Midbrain (tissue), 1 donor: Measurements from ENCODE around the gene TMEM236.
"Not testable (repeated sequence)": the region's sequence is repeated elsewhere in the genome, so short reads cannot be mapped to it uniquely, and the experiment has no call there.

ENCODE experiments used
- DNase-seq: peaks from one replicate; lab custom pipeline; 2025; lab: John Stamatoyannopoulos, UW

TMEM236 gene, protein sequence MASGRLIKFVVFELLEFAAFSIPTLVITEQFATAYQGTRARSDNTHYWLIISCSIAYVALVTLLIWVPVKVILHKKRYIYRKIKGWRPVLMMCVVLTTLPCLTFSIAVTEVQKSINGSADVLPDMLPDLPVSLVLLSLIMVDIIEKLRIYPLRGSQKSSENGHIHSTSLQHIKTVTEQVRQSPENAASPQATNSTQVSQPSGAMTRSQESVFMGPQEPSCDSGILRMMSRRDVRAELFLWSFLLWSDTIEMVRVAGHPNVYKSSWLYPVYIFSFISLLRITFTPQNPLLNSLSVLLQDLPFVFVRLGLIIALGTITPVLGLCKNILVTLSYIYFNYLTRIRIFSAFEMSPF

DNA sequence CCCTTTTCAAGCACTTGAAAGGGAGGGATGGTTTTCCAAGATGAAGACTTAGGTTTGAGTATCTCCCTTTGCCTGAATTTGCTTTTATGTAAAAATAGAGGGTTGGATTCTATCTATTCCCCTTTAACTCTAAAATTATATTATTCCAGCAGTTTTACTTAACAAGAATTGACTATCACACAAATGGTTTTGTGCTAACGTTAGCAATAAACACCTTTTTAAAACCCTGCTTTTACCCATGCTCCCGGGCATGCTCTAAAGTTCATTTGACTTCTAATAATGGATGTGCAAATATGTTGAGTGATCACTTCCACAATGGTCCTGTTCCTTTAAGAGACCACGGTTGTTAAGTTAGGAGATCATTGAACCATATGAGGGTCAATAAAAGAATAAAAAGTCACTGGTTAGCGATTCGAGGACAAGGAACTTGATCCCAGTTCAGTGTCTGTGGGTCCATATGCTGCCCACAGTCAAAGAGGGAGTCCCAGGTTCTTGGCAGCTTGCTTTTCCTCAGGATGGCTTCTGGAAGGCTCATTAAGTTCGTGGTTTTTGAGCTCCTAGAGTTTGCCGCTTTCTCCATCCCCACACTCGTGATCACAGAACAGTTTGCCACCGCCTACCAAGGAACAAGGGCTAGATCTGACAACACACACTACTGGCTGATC lies at the start of gene TMEM236:
Gene TMEM236 (plus strand): TSS at position 421 of the 665 bp plus-strand sequence. CDS start 95 bp downstream, at position 516.
- no peak for DNase-seq

DNA sequence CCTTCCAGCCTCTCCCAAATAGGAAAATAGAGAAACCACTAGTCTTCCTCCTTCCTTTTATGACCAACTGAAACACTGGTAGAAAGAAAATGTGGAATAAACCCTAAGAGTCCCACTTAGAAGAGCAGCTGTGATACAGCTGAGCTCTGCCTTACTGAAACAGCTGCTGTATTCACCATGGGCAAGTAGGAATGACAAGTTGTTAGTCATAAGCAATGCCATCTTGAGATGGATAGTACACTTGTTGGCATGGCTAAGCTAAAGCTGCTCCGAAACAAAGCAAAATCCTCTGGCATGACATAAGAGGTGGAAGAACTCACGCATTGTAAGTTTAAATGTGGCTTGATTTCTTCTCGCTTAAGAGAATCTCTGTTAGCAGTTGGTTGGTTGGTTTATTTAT lies 48.3 kb upstream of the TMEM236 start:
- DNase-seq: no peak

DNA sequence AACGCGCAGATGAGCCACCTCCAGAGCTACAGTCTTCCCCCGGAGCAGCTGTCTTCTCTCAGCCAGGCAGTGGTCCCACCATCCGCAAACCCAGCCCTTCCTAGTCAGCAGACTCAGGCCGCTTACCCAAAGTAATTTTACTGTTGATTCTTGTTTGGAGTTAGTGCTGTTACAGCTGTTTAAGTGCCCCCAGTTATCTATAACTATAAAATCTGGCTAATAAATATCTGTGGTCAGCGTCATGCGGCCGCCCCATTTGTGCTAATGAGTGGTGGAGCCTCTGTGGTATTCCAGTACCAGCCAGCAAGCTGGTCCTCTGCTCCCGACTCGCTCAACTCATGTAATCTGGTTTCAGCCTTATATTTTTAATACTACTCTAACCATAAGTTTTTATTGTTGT lies 43.2 kb upstream of the TMEM236 start:
- DNase-seq: no peak

DNA sequence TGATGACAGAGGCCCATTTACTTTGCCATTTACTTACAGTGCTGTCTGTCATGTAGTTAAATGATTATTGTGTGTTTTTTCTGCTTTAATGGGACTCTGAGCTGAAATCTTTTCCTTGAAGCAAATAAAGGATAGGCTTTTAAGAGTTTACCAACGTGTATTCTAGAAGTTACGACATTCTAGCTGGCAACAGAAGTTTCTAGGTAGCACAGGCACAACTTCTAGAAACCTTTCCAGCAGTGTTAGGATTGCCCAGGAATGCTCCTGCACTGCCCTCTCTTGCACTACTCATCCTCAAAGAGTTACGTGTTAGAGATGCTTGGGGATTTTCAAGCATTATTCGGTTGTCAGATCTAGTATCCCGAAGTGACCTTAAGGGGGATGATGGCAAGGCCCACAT lies 42.5 kb upstream of the TMEM236 start:
- DNase-seq: no peak

DNA sequence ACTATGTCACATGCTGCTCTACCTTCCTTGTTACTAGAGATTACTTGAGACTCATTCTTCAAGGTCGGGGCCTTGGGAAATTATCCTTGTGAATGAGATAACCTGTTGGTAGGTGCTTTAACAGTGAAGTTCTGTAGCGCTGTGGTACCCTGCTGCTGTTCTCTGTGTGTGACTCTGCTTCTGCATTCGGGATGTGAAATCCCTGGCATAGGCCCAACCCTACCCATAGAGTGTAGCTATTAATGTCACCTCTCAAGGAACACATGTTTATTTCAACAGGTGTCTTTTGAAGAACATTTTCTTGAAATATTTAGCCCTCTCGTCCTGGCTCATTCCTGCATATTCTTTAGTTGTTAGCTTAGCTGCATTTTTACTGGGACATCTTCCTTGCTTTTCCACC lies 41.8 kb upstream of the TMEM236 start:
- no peak for DNase-seq

GRCh38 chr10:17712053-17712452 lies 39.9 kb upstream of the TMEM236 start:
- DNase-seq: no peak

DNA sequence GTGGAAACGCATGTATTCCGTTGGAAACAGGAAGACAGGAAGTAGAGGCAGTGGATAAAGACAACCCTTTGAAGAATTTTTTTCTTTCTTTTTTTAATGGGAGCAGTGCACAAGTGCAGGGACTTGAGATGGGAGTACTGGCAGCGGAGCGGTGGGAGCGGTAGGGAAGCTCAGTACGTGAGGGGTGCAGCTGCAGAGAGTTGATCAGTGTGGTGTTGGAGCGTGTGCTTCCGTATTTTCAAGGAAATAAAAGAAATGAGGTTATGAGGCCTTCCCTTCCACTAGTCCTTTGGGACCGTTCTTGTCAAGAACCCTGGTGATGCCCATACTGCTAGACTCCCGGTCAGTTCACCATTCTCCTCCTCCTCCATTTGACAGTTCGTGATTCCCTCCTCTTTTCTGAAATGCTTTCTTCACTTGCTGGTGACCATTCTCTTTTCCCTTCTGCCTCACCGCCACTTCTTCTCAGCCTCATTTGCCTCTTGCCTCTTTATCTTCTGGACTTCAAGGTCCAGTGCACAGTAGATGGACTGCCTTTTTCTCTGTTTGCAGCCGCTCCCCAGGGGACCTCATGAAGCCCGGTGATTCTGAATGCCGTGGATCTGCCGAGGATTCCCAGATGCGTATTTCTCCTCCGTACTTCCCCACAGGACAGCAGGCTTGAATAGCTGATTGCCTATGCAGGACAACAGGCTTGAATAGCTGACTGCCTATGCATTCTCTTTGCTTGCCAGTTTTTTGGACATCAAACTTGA lies 39.1 kb upstream of the TMEM236 start:
- peak; percentile 12 for DNase-seq

- DNase-seq: no peak
Observed at GRCh38 chr10:17713758-17714157, 38.2 kb upstream of the TMEM236 start.

DNA sequence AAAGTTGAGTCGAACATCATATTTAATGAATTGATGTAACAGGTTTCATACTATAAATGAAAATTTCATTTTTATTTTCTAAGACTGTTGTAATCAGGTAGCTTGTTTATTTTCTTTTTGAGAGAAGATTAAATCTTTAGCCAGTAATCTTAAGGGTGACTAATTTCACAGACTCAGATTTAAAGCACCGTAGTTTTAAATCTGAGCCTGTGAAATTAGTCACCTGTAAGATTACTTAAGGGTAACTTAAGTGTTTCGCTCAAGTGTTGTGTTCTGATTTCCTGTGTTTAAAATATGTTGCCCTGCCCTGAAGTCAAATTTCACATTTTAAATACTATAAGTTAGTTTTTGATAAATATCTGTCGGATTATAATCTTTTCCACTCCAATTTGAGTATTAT lies 35.8 kb upstream of the TMEM236 start:
- DNase-seq: no peak

- DNase-seq: not testable (repeated sequence)
Observed at GRCh38 chr10:17722317-17723014, 29.5 kb upstream of the TMEM236 start.

DNA sequence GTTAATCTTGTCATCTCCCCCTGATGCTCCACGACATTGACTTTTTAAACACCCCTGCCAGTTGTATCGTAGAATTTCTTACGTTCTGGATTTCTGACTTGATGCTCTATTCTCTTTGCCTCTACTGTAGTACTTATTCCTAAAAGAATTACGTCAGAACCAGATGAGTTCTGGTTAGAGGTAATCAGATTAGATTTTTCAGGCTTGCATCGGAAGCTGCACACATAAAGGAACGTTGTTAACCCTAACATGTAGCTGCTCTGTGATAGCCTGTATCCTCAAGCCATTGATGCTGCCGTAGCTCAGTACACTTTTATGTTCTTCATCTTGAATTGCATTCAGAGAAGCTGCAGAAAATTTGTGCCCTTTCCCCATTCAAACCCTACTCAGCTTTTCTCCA lies 26.3 kb upstream of the TMEM236 start:
- no peak for DNase-seq

- DNase-seq: no peak
Observed at GRCh38 chr10:17729630-17730029, 22.4 kb upstream of the TMEM236 start.

- DNase-seq: no peak
Observed at GRCh38 chr10:17730667-17731066, 21.3 kb upstream of the TMEM236 start.

DNA sequence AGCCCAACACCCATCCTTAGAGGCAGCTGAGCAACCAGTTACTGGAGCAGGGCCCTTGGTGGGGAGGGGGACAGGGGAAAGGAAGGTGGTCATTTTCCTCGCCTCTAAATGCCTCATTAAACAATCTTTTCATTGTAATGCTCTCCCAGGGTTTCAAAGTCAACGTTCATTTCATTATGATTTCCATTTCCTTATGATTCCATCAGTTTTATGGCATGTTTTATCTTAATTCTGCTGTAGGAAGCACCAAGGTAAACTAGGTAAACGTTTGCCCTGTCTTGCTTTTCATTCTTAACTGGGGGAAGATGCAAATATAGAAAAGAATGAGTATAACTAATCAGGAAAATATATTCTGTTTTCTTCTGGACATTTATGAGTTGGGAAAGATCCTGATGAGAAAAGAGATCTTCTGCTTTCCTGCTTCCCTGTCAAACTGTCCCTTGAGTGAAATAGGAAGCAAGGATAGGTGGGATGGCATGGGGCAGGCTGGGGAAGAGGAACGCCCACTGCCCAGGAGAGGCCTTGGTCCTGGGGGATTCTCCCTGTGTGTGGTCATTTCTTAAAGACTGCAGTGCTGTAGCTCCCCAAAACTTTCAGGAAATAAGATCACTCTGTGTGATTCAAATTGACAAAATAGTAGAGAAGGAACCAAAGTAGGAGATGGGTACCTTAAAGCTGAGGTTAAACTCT lies 20.5 kb upstream of the TMEM236 start:
- no peak for DNase-seq

DNA sequence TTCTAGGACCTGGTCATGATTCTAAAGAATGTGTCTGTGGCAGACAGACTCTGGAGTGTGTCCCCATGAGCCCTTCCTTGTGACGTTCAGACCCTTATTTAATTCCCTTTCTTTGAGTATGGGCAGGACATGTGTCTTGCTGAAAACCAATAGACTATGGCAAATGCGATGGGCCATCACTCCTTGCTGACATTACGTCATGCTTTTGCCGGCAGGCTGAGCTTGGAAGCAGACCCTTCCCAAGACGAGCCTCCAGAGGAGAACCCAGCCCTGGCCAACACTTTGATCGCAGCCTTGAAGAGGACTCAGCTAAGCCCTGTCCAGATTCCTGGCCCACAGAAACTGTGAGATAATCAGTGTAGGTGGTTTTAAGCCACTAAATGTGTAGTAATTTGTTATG lies 18.4 kb upstream of the TMEM236 start:
- DNase-seq: no peak

GRCh38 chr10:17734432-17735080 lies 17.4 kb upstream of the TMEM236 start:
- no peak for DNase-seq

DNA sequence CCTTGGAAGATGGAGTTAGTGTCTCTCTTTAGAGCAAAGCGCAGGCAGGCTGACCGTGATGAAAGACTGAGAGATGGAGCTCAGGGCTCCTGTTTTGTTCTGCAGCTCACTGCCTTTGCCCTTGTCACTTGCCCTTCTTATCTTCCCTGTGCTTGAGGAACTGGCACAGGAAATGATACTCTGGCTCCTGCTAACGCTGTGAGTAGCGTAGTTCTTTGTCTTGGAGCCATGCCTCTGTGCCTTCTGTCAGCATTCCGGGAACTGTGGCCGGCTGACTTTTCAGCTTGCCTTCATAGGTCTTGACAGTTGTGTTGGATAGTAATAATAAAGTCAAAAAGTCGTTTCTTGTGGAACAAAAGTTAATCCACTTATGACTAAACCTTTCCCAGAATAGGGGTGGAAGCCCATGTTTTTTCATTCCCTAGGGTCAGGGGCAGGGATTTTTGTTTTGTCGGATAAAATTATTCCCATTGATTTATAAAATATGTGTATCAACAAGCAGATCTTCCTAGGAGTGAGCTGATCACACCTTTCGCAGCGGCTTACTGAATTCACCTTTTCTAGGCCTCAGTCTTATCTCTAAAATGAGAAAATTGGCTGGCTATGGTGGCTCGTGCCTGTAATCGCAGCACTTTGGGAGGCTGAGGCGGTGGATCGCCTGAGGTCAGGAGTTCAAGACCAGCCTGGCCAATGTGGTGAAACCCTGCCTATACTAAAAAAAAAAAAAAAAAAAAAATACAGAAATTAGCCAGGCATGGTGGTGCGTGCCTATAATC lies 16.6 kb upstream of the TMEM236 start:
- no peak for DNase-seq

GRCh38 chr10:17736223-17736622 lies 15.8 kb upstream of the TMEM236 start:
- DNase-seq: no peak

DNA sequence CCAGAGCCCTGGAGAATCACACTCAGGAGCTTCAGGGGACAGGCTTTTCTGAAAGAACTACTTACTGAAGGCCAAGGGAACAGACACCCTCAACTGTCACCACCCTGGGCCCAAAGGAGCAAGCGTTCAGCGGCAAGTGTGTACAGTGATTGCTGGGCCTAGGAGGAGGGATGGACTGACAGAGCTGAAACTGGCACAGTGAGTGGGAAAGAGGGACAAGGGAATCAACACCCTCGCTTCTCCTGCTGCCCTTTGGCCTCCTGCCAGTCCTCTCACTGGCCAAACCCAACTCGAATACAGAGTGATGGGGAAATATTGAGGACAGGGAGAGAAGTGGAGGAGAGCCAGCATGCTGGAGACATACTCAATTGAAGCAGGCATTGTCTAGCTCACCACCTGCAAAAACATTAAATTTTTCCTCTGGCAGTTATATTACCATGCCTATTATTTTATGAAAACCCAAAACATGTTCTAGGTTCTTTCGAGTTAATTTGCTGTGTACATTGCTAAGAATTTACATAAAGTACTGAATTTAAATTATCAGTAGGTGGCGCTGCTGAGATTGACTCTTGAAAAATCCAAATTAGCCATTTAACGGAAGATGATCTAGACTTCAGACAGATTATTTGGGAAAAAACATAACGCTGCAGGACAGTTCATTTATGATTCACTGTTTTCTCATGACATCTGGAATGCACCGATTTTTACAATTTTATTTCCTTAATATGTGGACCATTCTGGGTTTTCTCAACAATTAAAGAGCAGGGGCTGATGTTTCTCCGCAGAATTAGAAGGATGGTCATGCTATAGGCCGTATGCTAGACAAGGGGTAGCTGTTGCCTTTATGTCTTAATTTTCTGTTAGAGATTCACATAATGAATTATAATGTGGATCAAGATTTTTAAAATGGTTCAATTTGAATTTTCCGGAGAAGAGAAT lies 14.7 kb upstream of the TMEM236 start:
- DNase-seq: peak; percentile 43
